ENCODE data around the gene RCHY1.

- TF ChIP-seq CREB1 (IDR thresholded peaks at IDR 0.05; ENCODE audit: low read depth) (no peak), EP300 (IDR thresholded peaks at IDR 0.05; ENCODE audit: borderline replicate concordance) (no peak), RAD21 (IDR thresholded peaks at IDR 0.05; ENCODE audit: low read depth) (no peak), TAF1 (IDR thresholded peaks at IDR 0.05; ENCODE audit: low read depth) (no peak), TEAD4 (IDR thresholded peaks at IDR 0.05) (no peak), USF1 (IDR thresholded peaks at IDR 0.05) (no peak), CEBPB (IDR thresholded peaks at IDR 0.05) (no peak), ZBTB7A (IDR thresholded peaks at IDR 0.05; ENCODE audit: low read depth) (no peak)
- TF ChIP-seq, protein P1, sequence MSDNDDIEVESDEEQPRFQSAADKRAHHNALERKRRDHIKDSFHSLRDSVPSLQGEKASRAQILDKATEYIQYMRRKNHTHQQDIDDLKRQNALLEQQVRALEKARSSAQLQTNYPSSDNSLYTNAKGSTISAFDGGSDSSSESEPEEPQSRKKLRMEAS (IDR thresholded peaks at IDR 0.05), result no peak
- TF ChIP-seq, protein P2, sequence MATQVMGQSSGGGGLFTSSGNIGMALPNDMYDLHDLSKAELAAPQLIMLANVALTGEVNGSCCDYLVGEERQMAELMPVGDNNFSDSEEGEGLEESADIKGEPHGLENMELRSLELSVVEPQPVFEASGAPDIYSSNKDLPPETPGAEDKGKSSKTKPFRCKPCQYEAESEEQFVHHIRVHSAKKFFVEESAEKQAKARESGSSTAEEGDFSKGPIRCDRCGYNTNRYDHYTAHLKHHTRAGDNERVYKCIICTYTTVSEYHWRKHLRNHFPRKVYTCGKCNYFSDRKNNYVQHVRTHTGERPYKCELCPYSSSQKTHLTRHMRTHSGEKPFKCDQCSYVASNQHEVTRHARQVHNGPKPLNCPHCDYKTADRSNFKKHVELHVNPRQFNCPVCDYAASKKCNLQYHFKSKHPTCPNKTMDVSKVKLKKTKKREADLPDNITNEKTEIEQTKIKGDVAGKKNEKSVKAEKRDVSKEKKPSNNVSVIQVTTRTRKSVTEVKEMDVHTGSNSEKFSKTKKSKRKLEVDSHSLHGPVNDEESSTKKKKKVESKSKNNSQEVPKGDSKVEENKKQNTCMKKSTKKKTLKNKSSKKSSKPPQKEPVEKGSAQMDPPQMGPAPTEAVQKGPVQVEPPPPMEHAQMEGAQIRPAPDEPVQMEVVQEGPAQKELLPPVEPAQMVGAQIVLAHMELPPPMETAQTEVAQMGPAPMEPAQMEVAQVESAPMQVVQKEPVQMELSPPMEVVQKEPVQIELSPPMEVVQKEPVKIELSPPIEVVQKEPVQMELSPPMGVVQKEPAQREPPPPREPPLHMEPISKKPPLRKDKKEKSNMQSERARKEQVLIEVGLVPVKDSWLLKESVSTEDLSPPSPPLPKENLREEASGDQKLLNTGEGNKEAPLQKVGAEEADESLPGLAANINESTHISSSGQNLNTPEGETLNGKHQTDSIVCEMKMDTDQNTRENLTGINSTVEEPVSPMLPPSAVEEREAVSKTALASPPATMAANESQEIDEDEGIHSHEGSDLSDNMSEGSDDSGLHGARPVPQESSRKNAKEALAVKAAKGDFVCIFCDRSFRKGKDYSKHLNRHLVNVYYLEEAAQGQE (IDR thresholded peaks at IDR 0.05; ENCODE audit: low read depth), result no peak
Observed at GRCh38 chr4:75457365-75457764, 56.8 kb downstream of the RCHY1 start.

Data from Ishikawa (cell line).